GM20000 (cell line): ENCODE data around the gene ENPP7.
"Not testable (repeated sequence)": the region's sequence is repeated elsewhere in the genome, so short reads cannot be mapped to it uniquely, and the experiment has no call there.

Experiments
- DNase-seq: peaks from one replicate; pipeline ENCODE4 v3.0.0; 2012; ENCODE audit warnings: low spot score
- CTCF ChIP-seq: IDR thresholded peaks from 2 replicates; pipeline ENCODE4 v1.5.1; 2012; ENCODE audit warnings: mild to moderate bottlenecking, control low read depth; ENCODE audit errors: extremely low read depth, missing control alignments

Gene ENPP7

DNA sequence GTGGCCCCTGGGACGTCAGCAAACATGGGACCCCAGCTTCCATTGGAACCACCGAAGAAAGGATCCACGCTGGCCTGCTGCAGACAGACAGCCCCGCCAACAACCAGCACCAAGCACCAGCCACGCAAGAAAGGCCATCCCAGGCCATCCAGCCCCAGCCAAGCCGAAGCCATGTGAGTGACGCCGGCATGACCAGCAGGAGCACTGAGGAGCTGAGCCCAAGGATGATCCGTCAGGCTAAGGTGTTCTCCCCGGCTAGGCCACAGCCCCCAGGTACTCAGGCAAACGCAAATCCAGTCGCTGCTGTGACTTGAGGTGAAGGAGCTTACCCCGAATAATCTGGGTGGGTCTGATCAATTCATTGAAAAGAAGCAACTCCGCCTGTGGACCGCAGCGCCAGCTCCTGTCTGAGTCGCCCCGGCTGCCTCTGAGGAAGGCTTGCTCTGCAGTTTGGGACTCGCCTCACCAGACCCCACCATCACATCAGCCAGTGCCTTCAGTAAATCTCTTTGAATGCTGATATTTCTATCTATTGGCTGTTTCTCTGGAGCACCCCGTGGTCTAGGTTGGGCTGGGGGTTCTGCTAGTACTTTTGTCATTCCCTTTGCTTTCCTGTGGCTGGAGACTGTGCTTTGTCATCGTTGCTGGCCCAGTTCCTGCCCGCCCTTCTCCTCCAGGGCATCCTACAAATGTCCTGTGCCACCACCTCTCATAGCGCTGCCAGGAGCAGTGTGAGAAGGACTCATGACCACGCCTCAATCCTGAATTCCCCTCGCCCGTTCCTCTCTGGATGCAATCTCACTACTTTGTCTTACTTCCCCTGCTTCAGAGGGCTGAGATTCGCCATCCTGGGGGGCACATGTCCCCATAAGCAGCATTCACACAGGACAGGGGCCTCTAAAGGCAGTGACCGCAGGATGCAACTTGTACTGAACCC, 39.1 kb downstream of the ENPP7 start:
- no peak for DNase-seq
- TF ChIP-seq CTCF = no peak

DNA sequence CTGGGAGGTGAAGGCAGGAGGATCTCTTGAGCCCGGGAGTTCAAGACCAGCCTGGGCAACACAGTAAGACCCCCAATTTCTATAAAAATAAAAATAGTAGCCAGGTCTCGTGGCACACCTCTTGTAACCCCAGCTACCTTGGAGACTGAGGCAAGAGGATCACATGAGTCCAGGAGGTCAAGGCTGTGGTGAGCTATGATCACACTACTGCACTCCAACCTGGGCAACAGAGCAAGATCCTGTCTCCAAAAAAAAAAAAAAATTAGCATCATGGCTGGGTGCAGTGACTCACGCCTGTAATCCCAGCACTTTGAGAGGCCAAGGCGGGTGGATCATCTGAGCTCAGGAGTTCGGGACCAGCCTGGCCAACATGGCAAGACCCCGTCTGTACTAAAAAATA, 40.5 kb downstream of the ENPP7 start:
- TF ChIP-seq CTCF = no peak
- DNase-seq = no peak

- DNase-seq = not testable (repeated sequence)
These were observed 42.0 kb downstream of the ENPP7 start for GRCh38 chr17:79772726-79773125.

DNA sequence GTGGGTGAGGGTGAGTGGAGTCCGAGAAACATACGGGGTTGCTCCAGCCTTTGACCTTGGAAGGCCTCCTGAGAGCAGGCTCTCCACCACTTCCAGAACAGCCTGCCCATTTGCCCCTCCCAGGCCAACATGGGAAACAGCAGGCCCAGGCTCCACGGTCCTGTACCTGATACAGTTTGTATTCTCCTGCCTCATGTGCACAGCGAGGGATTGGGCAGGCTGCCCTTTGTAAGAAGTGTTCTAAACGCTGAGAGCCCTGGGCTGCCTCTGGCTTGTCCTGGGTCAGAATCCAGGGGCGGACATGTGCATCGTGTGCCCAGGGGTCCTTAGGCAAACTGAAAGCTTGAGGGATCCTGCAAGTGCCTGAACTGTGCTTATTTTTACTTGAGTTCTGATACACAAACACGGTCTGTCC, 43.8 kb downstream of the ENPP7 start:
- no peak for TF ChIP-seq CTCF
- DNase-seq = no peak

- no peak for DNase-seq
- no peak for TF ChIP-seq CTCF
These were observed 44.9 kb downstream of the ENPP7 start for GRCh38 chr17:79775632-79776031.

DNA sequence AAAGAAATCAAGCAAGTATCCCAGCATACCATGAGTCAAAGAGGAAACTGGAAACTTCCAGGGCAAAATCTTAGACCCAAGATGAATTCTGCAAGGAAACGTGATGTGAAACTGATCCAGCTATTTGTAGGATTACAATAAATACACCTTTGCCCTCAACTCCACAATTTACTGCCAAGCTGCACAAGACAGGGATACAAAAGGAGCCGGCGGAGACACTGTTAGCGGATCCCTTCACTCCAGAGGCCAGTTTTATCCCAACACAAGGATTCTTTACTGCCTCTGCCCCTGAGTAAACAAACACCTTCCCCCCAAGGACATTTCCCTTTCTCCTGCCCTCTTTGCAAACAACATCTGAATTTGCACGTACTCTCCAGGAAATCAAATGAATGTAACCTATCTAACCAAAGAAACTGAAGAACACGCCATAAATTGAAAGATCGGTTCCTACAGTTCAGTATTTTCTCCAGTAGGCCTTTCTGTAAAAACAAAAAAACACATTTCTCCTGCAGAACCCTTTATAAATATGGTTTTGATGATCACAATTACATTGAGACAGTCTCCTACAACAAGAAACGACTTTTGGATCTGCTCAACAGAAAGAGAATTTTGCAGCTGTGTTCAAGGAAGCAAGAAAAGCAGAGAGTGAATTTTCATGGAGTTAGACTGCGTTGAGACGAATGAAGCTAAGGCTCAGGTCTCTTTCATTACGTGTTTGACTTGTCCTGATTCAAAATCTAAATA, 45.8 kb downstream of the ENPP7 start:
- TF ChIP-seq CTCF = no peak

DNA sequence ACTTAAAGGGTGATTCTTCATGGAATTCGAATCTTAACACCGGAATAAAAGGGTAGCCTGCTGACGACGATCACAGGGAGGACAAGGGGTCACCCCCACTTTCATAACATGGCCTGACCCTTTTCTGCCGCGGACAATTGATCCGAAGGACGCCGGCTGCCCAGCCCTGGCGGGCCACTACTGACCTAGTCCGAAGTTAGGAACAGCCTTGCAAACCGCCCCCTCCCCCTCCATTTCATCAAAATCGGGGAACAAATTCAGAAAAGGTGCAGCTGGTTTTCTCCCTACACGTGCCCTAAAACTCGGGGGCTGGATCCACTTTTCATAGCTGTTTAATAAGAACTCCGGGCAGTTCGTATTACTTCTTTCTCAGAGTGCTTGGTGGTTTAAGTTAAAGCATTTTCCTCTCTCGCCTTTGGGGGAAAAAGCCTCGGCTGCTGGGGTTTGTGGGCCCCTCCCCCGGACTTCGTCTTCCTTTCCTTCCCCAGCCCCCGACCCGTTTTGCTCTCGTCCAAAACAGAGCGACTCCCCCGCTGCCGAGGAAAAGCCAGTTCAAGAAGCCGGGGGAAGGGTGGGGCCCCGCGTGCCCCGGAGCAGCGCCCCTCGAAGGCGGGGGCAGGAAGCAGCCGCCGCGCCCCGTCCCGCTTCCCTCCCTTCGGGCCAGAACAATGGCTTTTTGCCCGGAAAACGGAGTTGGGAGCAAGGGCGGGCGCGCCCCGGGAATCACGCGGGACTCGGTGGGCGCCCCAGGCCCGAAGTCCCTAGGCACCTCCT, 46.6 kb downstream of the ENPP7 start:
- DNase-seq = peak; percentile 61
- no peak for TF ChIP-seq CTCF

More for the DNA sequence above, 45.8 kb downstream of the ENPP7 start:
- no peak for DNase-seq
